DOHH2 (cell line): ENCODE results near the gene MAFG.

ENCODE experiments used
- H3F3A ChIP-seq: fragments of 200-600 bp; sonication (generic), shearing (Covaris generic); 2 replicates; pipeline ENCODE4 v1.6.0; 2016; ENCODE audit warnings: antibody characterized with exemption, mild to moderate bottlenecking; ENCODE audit not compliant: control insufficient read depth, insufficient read depth
- H3K27ac ChIP-seq: fragments of 200-600 bp; sonication (generic); 2 replicates; pipeline ENCODE4 v1.5.1; 2014; ENCODE audit warnings: low read depth, mild to moderate bottlenecking, low read length, moderate library complexity
- H3K27me3 ChIP-seq: fragments of 200-600 bp; sonication (generic); 2 replicates; pipeline ENCODE4 v1.6.1; 2014; ENCODE audit warnings: mild to moderate bottlenecking, low read length, mixed read lengths; ENCODE audit not compliant: control insufficient read depth
- H3K36me3 ChIP-seq: fragments of 200-600 bp; sonication (generic); 2 replicates; pipeline ENCODE4 v1.6.1; 2014; ENCODE audit warnings: mild to moderate bottlenecking, low read length, moderate library complexity, mixed read lengths; ENCODE audit not compliant: control insufficient read depth
- H3K4me1 ChIP-seq: fragments of 200-600 bp; sonication (generic); 2 replicates; pipeline ENCODE4 v1.6.1; 2014; ENCODE audit warnings: mild to moderate bottlenecking, low read length, mixed read lengths; ENCODE audit not compliant: control insufficient read depth
- H3K4me2 ChIP-seq: fragments of 200-600 bp; sonication (generic); 2 replicates; pipeline ENCODE4 v1.6.0; 2014; ENCODE audit warnings: mild to moderate bottlenecking, low read length, moderate library complexity
- H3K4me3 ChIP-seq: fragments of 200-600 bp; sonication (generic); 2 replicates; pipeline ENCODE4 v1.5.1; 2014; ENCODE audit warnings: mild to moderate bottlenecking, low read length, mixed read lengths
- H3K79me2 ChIP-seq: fragments of 200-600 bp; sonication (generic); 2 replicates; pipeline ENCODE4 v1.6.1; 2014; ENCODE audit warnings: mild to moderate bottlenecking, low read length, mixed read lengths; ENCODE audit not compliant: control insufficient read depth
- H3K9me2 ChIP-seq: fragments of 200-600 bp; sonication (generic); replicated peaks from 2 replicates; pipeline ENCODE4 v1.6.1; 2014; ENCODE audit warnings: mild to moderate bottlenecking, low read length, mixed read lengths; ENCODE audit not compliant: control insufficient read depth
- H3K9me3 ChIP-seq: fragments of 200-600 bp; sonication (generic); 2 replicates; pipeline ENCODE4 v1.6.1; 2014; ENCODE audit warnings: antibody characterized with exemption, low read length, mixed read lengths; ENCODE audit not compliant: control insufficient read depth, insufficient read depth
- H4K20me1 ChIP-seq: fragments of 200-600 bp; sonication (generic); 2 replicates; pipeline ENCODE4 v1.6.0; 2014; ENCODE audit warnings: low read depth, mild to moderate bottlenecking, antibody characterized with exemption, low read length, moderate library complexity; ENCODE audit not compliant: control insufficient read depth, insufficient read depth
- CTCF ChIP-seq: fragments of 200-600 bp; sonication (generic); IDR thresholded peaks from one replicate; pipeline ENCODE4 v1.5.1; 2014; ENCODE audit warnings: antibody characterized with exemption, mild to moderate bottlenecking, low read depth, low read length; ENCODE audit not compliant: poor library complexity, severe bottlenecking
- EZH2phosphoT487 ChIP-seq: fragments of 200-600 bp; sonication (generic); IDR thresholded peaks from 2 replicates; pipeline ENCODE4 v1.6.1; 2017; ENCODE audit warnings: borderline replicate concordance, mild to moderate bottlenecking, antibody characterized with exemption, low read length, moderate library complexity, mixed read lengths

The MAFG gene

GRCh38 chr17:81878294-81878693, 49.2 kb downstream of the MAFG start:
- Histone ChIP-seq H3K9me3 (no peaks in the 10 kb centered on the region), H3F3A (peaks cover 45% of the 10 kb centered on the region), H4K20me1 (no peaks in the 10 kb centered on the region), H3K4me2 (no peak overlapping the region), H3K4me3 (no peak overlapping the region), H3K9me2 (no peaks in the 10 kb centered on the region), H3K79me2 (peaks cover 7% of the 10 kb centered on the region), H3K27me3 (no peaks in the 10 kb centered on the region), H3K36me3 (peaks cover 55% of the 10 kb centered on the region), H3K4me1 (peaks cover 20% of the 10 kb centered on the region), H3K27ac (no peak overlapping the region)
- TF ChIP-seq EZH2phosphoT487 = no peak

GRCh38 chr17:81877569-81877968, 50.0 kb downstream of the MAFG start:
- H3K4me3 ChIP-seq = no peak overlapping the region
- H3K4me2 ChIP-seq = no peak overlapping the region
- peaks cover 13% of the 10 kb centered on the region for H3K79me2 ChIP-seq
- no peak overlapping the region for H3K27ac ChIP-seq
- H3K9me3 ChIP-seq = no peaks in the 10 kb centered on the region
- peaks cover 27% of the 10 kb centered on the region for H3K4me1 ChIP-seq
- TF ChIP-seq CTCF = no peak
- no peak for TF ChIP-seq EZH2phosphoT487
- H3K36me3 ChIP-seq = peaks cover 58% of the 10 kb centered on the region
- H3F3A ChIP-seq = peaks cover 51% of the 10 kb centered on the region
- H3K9me2 ChIP-seq = no peaks in the 10 kb centered on the region
- no peaks in the 10 kb centered on the region for H4K20me1 ChIP-seq
- no peaks in the 10 kb centered on the region for H3K27me3 ChIP-seq

GRCh38 chr17:81871387-81872230, 55.9 kb downstream of the MAFG start:
- peaks cover 62% of the 10 kb centered on the region for H3K4me1 ChIP-seq
- H3K27ac ChIP-seq = peak overlapping the region; percentile 88
- H3K4me2 ChIP-seq = peak overlapping the region; percentile 94
- H3F3A ChIP-seq = peaks cover 46% of the 10 kb centered on the region
- H3K36me3 ChIP-seq = peaks cover 53% of the 10 kb centered on the region
- peak overlapping the region; percentile 90 for H3K4me3 ChIP-seq
- H3K79me2 ChIP-seq = peaks cover 49% of the 10 kb centered on the region
- TF ChIP-seq EZH2phosphoT487 (no peak), CTCF (peak; percentile 45)
- no peaks in the 10 kb centered on the region for H3K27me3 ChIP-seq
- no peaks in the 10 kb centered on the region for H4K20me1 ChIP-seq
- no peaks in the 10 kb centered on the region for H3K9me3 ChIP-seq
- H3K9me2 ChIP-seq = no peaks in the 10 kb centered on the region

- Histone ChIP-seq H3K4me3 (peak within 1 kb of the TSS; percentile 97), H3K9me3 (no peaks in the 10 kb centered on the region), H3F3A (peaks cover 51% of the 10 kb centered on the region), H3K9me2 (no peaks in the 10 kb centered on the region), H3K36me3 (peaks cover 60% of the 10 kb centered on the region), H3K4me2 (peak within 1 kb of the TSS; percentile 94), H3K79me2 (peaks cover 49% of the 10 kb centered on the region), H3K27me3 (no peaks in the 10 kb centered on the region), H3K4me1 (peaks cover 68% of the 10 kb centered on the region), H4K20me1 (no peaks in the 10 kb centered on the region), H3K27ac (peak within 1 kb of the TSS; percentile 88)
- TF ChIP-seq CTCF (no peak), EZH2phosphoT487 (no peak)
Measured at GRCh38 chr17:81870981-81871386, 56.6 kb downstream of the MAFG start, which contains the start of gene ARHGDIA. ARHGDIA (minus strand) TSS chr17:81871337; CDS start chr17:81869930, 1,407 bp downstream.
